ENCODE data around the gene RASSF1.
"Not testable (repeated sequence)": the region's sequence is repeated elsewhere in the genome, so short reads cannot be mapped to it uniquely, and the experiment has no call there.

RASSF1 gene

GRCh38 chr3:50298836-50299637 lies 41.6 kb downstream of the RASSF1 start, which contains the start of the genes HYAL3 and NAA80:
Gene HYAL3, minus strand, starts transcription at chr3:50299405. Its CDS starts 3,803 bp downstream, at chr3:50295602.
Gene NAA80, minus strand, starts transcription at chr3:50299405. Its CDS starts 1,942 bp downstream, at chr3:50297463.
- DNase-seq: peak; percentile 99

- no peak for DNase-seq
Observed at GRCh38 chr3:50297896-50298725, 42.5 kb downstream of the RASSF1 start.

GRCh38 chr3:50297384-50297775 lies 43.3 kb downstream of the RASSF1 start:
- DNase-seq: no peak

GRCh38 chr3:50296721-50297383 lies 43.8 kb downstream of the RASSF1 start:
- DNase-seq: no peak

GRCh38 chr3:50295553-50296431 lies 44.8 kb downstream of the RASSF1 start:
- no peak for DNase-seq

GRCh38 chr3:50294492-50295403 lies 45.9 kb downstream of the RASSF1 start:
- DNase-seq: no peak

- DNase-seq: no peak
Observed at GRCh38 chr3:50294089-50294488, 46.5 kb downstream of the RASSF1 start.

GRCh38 chr3:50293079-50293801 lies 47.4 kb downstream of the RASSF1 start:
- no peak for DNase-seq

GRCh38 chr3:50292159-50293078 lies 48.2 kb downstream of the RASSF1 start, which contains the start of gene IFRD2:
Gene IFRD2, minus strand, starts transcription at chr3:50292429. Its CDS starts 155 bp downstream, at chr3:50292274.
- DNase-seq: peak; percentile 92

- DNase-seq: no peak
Observed at GRCh38 chr3:50290161-50290641, 50.4 kb downstream of the RASSF1 start.

GRCh38 chr3:50289130-50289529 lies 51.5 kb downstream of the RASSF1 start:
- no peak for DNase-seq

GRCh38 chr3:50288387-50289007 lies 52.1 kb downstream of the RASSF1 start:
- DNase-seq: no peak

GRCh38 chr3:50287262-50287661 lies 53.4 kb downstream of the RASSF1 start:
- no peak for DNase-seq

- no peak for DNase-seq
Observed at GRCh38 chr3:50286322-50287227, 54.1 kb downstream of the RASSF1 start.

- not testable (repeated sequence) for DNase-seq
Observed at GRCh38 chr3:50284121-50284520, 56.5 kb downstream of the RASSF1 start.
